ENCODE measurements around the gene PSAT1.
"Not testable (repeated sequence)": the region's sequence is repeated elsewhere in the genome, so short reads cannot be mapped to it uniquely, and the experiment has no call there.

PSAT1 gene

GRCh38 chr9:78273761-78274160 is 23.2 kb upstream of the PSAT1 start:
- no peaks in the 10 kb centered on the region for H3K4me1 ChIP-seq (ENCODE audit: control insufficient read depth, insufficient read depth, low read length, poor library complexity, severe bottlenecking)
- H3K36me3 ChIP-seq (ENCODE audit: control insufficient read depth, insufficient read depth, low read length): no peaks in the 10 kb centered on the region
- no peaks in the 10 kb centered on the region for H3K27me3 ChIP-seq (replicated peaks; ENCODE audit: control insufficient read depth, insufficient read depth, low read length, poor library complexity, severe bottlenecking)
- no peak overlapping the region for H3K27ac ChIP-seq (ENCODE audit: insufficient read depth, low read length, poor library complexity, severe bottlenecking)
- no peaks in the 10 kb centered on the region for H3K9me3 ChIP-seq (ENCODE audit: control insufficient read depth, low read length)
- no peak overlapping the region for H3K4me3 ChIP-seq (ENCODE audit: insufficient read depth, low read depth, low read length, poor library complexity, severe bottlenecking)
- DNase-seq: no peak

GRCh38 chr9:78278177-78278777 is 18.6 kb upstream of the PSAT1 start:
- Histone ChIP-seq H3K9me3 (ENCODE audit: control insufficient read depth, low read length) (no peaks in the 10 kb centered on the region), H3K36me3 (ENCODE audit: control insufficient read depth, insufficient read depth, low read length) (no peaks in the 10 kb centered on the region), H3K4me3 (ENCODE audit: insufficient read depth, low read depth, low read length, poor library complexity, severe bottlenecking) (no peak overlapping the region), H3K4me1 (ENCODE audit: control insufficient read depth, insufficient read depth, low read length, poor library complexity, severe bottlenecking) (no peaks in the 10 kb centered on the region), H3K27ac (ENCODE audit: insufficient read depth, low read length, poor library complexity, severe bottlenecking) (no peak overlapping the region), H3K27me3 (replicated peaks; ENCODE audit: control insufficient read depth, insufficient read depth, low read length, poor library complexity, severe bottlenecking) (no peaks in the 10 kb centered on the region)
- no peak for DNase-seq

- Histone ChIP-seq H3K27ac (ENCODE audit: insufficient read depth, low read length, poor library complexity, severe bottlenecking) (no peak overlapping the region), H3K27me3 (replicated peaks; ENCODE audit: control insufficient read depth, insufficient read depth, low read length, poor library complexity, severe bottlenecking) (no peaks in the 10 kb centered on the region), H3K9me3 (ENCODE audit: control insufficient read depth, low read length) (no peaks in the 10 kb centered on the region), H3K4me1 (ENCODE audit: control insufficient read depth, insufficient read depth, low read length, poor library complexity, severe bottlenecking) (no peaks in the 10 kb centered on the region), H3K4me3 (ENCODE audit: insufficient read depth, low read depth, low read length, poor library complexity, severe bottlenecking) (no peak overlapping the region), H3K36me3 (ENCODE audit: control insufficient read depth, insufficient read depth, low read length) (no peaks in the 10 kb centered on the region)
- DNase-seq: no peak
Measured at GRCh38 chr9:78278801-78279200, 18.1 kb upstream of the PSAT1 start.

- no peaks in the 10 kb centered on the region for H3K27me3 ChIP-seq (replicated peaks; ENCODE audit: control insufficient read depth, insufficient read depth, low read length, poor library complexity, severe bottlenecking)
- H3K36me3 ChIP-seq (ENCODE audit: control insufficient read depth, insufficient read depth, low read length): no peaks in the 10 kb centered on the region
- no peak overlapping the region for H3K4me3 ChIP-seq (ENCODE audit: insufficient read depth, low read depth, low read length, poor library complexity, severe bottlenecking)
- H3K4me1 ChIP-seq (ENCODE audit: control insufficient read depth, insufficient read depth, low read length, poor library complexity, severe bottlenecking): no peaks in the 10 kb centered on the region
- no peaks in the 10 kb centered on the region for H3K9me3 ChIP-seq (ENCODE audit: control insufficient read depth, low read length)
- no peak overlapping the region for H3K27ac ChIP-seq (ENCODE audit: insufficient read depth, low read length, poor library complexity, severe bottlenecking)
- no peak for DNase-seq
Measured at GRCh38 chr9:78280982-78281668, 15.8 kb upstream of the PSAT1 start.

- not testable (repeated sequence) for H3K4me3 ChIP-seq (ENCODE audit: insufficient read depth, low read depth, low read length, poor library complexity, severe bottlenecking); DNase-seq; H3K4me1 ChIP-seq (ENCODE audit: control insufficient read depth, insufficient read depth, low read length, poor library complexity, severe bottlenecking); H3K27me3 ChIP-seq (replicated peaks; ENCODE audit: control insufficient read depth, insufficient read depth, low read length, poor library complexity, severe bottlenecking); H3K27ac ChIP-seq (ENCODE audit: insufficient read depth, low read length, poor library complexity, severe bottlenecking); H3K9me3 ChIP-seq (ENCODE audit: control insufficient read depth, low read length); H3K36me3 ChIP-seq (ENCODE audit: control insufficient read depth, insufficient read depth, low read length)
Measured at GRCh38 chr9:78284181-78284580, 12.7 kb upstream of the PSAT1 start.

- H3K4me1 ChIP-seq (ENCODE audit: control insufficient read depth, insufficient read depth, low read length, poor library complexity, severe bottlenecking): no peaks in the 10 kb centered on the region
- no peak for DNase-seq
Measured at GRCh38 chr9:78286125-78286524, 10.8 kb upstream of the PSAT1 start.

GRCh38 chr9:78286946-78287388 is 10.0 kb upstream of the PSAT1 start:
- Histone ChIP-seq H3K4me3 (ENCODE audit: insufficient read depth, low read depth, low read length, poor library complexity, severe bottlenecking) (no peak overlapping the region), H3K27me3 (replicated peaks; ENCODE audit: control insufficient read depth, insufficient read depth, low read length, poor library complexity, severe bottlenecking) (no peaks in the 10 kb centered on the region), H3K36me3 (ENCODE audit: control insufficient read depth, insufficient read depth, low read length) (no peaks in the 10 kb centered on the region), H3K4me1 (ENCODE audit: control insufficient read depth, insufficient read depth, low read length, poor library complexity, severe bottlenecking) (no peaks in the 10 kb centered on the region), H3K27ac (ENCODE audit: insufficient read depth, low read length, poor library complexity, severe bottlenecking) (no peak overlapping the region), H3K9me3 (ENCODE audit: control insufficient read depth, low read length) (no peaks in the 10 kb centered on the region)
- no peak for DNase-seq

More at GRCh38 chr9:78286125-78286524, 10.8 kb upstream of the PSAT1 start:
- Histone ChIP-seq H3K36me3 (ENCODE audit: control insufficient read depth, insufficient read depth, low read length) (no peaks in the 10 kb centered on the region), H3K9me3 (ENCODE audit: control insufficient read depth, low read length) (no peaks in the 10 kb centered on the region), H3K27ac (ENCODE audit: insufficient read depth, low read length, poor library complexity, severe bottlenecking) (no peak overlapping the region), H3K27me3 (replicated peaks; ENCODE audit: control insufficient read depth, insufficient read depth, low read length, poor library complexity, severe bottlenecking) (no peaks in the 10 kb centered on the region), H3K4me3 (ENCODE audit: insufficient read depth, low read depth, low read length, poor library complexity, severe bottlenecking) (no peak overlapping the region)

- Histone ChIP-seq H3K36me3 (ENCODE audit: control insufficient read depth, insufficient read depth, low read length) (no peaks in the 10 kb centered on the region), H3K27ac (ENCODE audit: insufficient read depth, low read length, poor library complexity, severe bottlenecking) (no peak overlapping the region)
Measured at GRCh38 chr9:78288214-78288892, 8.6 kb upstream of the PSAT1 start.

GRCh38 chr9:78289474-78289873 is 7.5 kb upstream of the PSAT1 start:
- H3K36me3 ChIP-seq (ENCODE audit: control insufficient read depth, insufficient read depth, low read length): no peaks in the 10 kb centered on the region
- H3K4me3 ChIP-seq (ENCODE audit: insufficient read depth, low read depth, low read length, poor library complexity, severe bottlenecking): no peak overlapping the region

More at GRCh38 chr9:78288214-78288892, 8.6 kb upstream of the PSAT1 start:
- Histone ChIP-seq H3K4me1 (ENCODE audit: control insufficient read depth, insufficient read depth, low read length, poor library complexity, severe bottlenecking) (peaks cover 4% of the 10 kb centered on the region), H3K9me3 (ENCODE audit: control insufficient read depth, low read length) (no peaks in the 10 kb centered on the region), H3K27me3 (replicated peaks; ENCODE audit: control insufficient read depth, insufficient read depth, low read length, poor library complexity, severe bottlenecking) (no peaks in the 10 kb centered on the region), H3K4me3 (ENCODE audit: insufficient read depth, low read depth, low read length, poor library complexity, severe bottlenecking) (no peak overlapping the region)
- no peak for DNase-seq

More at GRCh38 chr9:78289474-78289873, 7.5 kb upstream of the PSAT1 start:
- Histone ChIP-seq H3K9me3 (ENCODE audit: control insufficient read depth, low read length) (no peaks in the 10 kb centered on the region), H3K27me3 (replicated peaks; ENCODE audit: control insufficient read depth, insufficient read depth, low read length, poor library complexity, severe bottlenecking) (no peaks in the 10 kb centered on the region), H3K4me1 (ENCODE audit: control insufficient read depth, insufficient read depth, low read length, poor library complexity, severe bottlenecking) (peaks cover 4% of the 10 kb centered on the region), H3K27ac (ENCODE audit: insufficient read depth, low read length, poor library complexity, severe bottlenecking) (no peak overlapping the region)
- no peak for DNase-seq

All from effector memory CD4-positive, alpha-beta T cell (primary cell).